Measurements from ENCODE around the gene GRXCR2.
A peak's percentile ranks its signal among the peaks of the same experiment; 100 is the strongest.

- TF ChIP-seq CTCF (IDR thresholded peaks at IDR 0.05): peak in 1 of 3 experiments; percentile 4
- TF ChIP-seq POLR2AphosphoS5 (IDR thresholded peaks at IDR 0.05): no peak
- no peak for TF ChIP-seq POLR2A (IDR thresholded peaks at IDR 0.05; ENCODE audit: low read depth)
Measured at GRCh38 chr5:145811834-145812625, 60.8 kb downstream of the GRXCR2 start.

Data from esophagus muscularis mucosa (tissue), 3 donors.